Measurements from ENCODE around the gene EVA1C.

DNA sequence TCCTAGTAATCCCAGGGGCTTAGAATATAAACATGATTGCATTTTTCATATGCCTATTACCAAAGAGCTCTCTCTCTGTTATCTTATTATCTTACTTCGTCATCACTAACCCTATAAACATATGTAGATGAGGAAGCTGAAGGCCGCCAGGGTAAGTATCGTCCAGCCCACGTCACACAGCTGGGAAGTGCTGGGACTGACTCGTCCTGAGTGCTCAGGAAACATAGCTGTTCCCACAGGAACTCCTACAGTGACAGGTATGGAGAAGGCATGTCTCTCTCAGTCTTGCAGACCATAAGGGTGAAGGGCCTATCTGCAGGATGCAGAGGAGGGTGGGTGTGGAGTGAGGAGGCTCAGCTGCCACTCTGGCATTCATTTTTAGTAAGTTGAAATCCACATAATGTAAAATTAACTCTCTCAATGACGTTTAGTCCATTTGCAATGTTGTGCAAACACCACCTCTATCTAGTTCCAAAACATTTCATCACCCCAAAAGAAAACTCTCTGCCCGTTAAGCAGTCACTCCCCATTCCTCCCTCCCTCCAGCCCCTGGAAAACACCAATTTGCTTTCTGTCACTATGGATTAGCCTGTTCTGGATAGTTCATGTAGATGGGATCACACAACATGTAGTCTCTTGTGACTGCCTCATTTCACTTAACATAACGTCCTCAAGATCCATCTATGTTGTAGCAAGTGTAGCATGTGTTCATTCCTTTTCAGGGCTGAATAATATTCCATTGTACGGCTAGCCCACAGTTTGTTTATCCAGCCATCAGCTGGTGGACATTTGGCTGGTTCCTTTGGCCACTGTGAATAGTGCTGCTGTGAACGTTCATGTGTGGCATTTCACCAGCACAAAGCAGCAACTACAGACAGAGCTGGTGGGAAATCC lies 104.5 kb downstream of the EVA1C start:
- TF ChIP-seq, protein P1, sequence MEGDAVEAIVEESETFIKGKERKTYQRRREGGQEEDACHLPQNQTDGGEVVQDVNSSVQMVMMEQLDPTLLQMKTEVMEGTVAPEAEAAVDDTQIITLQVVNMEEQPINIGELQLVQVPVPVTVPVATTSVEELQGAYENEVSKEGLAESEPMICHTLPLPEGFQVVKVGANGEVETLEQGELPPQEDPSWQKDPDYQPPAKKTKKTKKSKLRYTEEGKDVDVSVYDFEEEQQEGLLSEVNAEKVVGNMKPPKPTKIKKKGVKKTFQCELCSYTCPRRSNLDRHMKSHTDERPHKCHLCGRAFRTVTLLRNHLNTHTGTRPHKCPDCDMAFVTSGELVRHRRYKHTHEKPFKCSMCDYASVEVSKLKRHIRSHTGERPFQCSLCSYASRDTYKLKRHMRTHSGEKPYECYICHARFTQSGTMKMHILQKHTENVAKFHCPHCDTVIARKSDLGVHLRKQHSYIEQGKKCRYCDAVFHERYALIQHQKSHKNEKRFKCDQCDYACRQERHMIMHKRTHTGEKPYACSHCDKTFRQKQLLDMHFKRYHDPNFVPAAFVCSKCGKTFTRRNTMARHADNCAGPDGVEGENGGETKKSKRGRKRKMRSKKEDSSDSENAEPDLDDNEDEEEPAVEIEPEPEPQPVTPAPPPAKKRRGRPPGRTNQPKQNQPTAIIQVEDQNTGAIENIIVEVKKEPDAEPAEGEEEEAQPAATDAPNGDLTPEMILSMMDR (IDR thresholded peaks at IDR 0.05; ENCODE audit: poor library complexity) = no peak
- no peak for TF ChIP-seq EZH2 (IDR thresholded peaks at IDR 0.05; ENCODE audit: borderline replicate concordance)
- no peak for TF ChIP-seq EZH2phosphoT487 (IDR thresholded peaks at IDR 0.05; ENCODE audit: low read depth, severe bottlenecking, unreplicated experiment)
